H9 (cell line): ENCODE data around the gene OPN1MW. TPM values are rescaled to one million over a fixed set of nuclear protein-coding genes. Genes with fewer than 3 reads are reported as not detected.

Experiments used
- DNase-seq: peaks from one replicate; pipeline ENCODE4 v3.0.0-alpha.2; 2017
- H2AFZ ChIP-seq: one replicate; pipeline ENCODE4 v1.6.1; 2013; ENCODE audit warnings: mild to moderate bottlenecking, low read length, control low read depth, moderate library complexity
- H2AK5ac ChIP-seq: 2 replicates; pipeline ENCODE4 v1.6.1; 2013; ENCODE audit warnings: low read length, control low read depth, mixed read lengths; ENCODE audit not compliant: insufficient read length
- H2BK120ac ChIP-seq: one replicate; pipeline ENCODE4 v1.6.1; 2013; ENCODE audit warnings: low read depth, mild to moderate bottlenecking, low read length, control low read depth, inconsistent platforms; ENCODE audit not compliant: poor library complexity, severe bottlenecking
- H2BK12ac ChIP-seq: 2 replicates; pipeline ENCODE4 v1.6.1; 2013; ENCODE audit warnings: low read length, control low read depth, mixed read lengths, low read depth; ENCODE audit not compliant: insufficient read length
- H2BK15ac ChIP-seq: 2 replicates; pipeline ENCODE4 v1.6.1; 2013; ENCODE audit warnings: low read depth, low read length, control low read depth
- H2BK20ac ChIP-seq: one replicate; pipeline ENCODE4 v1.6.1; 2013; ENCODE audit warnings: low read depth, mild to moderate bottlenecking, low read length, control low read depth, inconsistent platforms; ENCODE audit not compliant: poor library complexity, severe bottlenecking
- H2BK5ac ChIP-seq: 2 replicates; pipeline ENCODE4 v1.6.1; 2013; ENCODE audit warnings: low read length, control low read depth, mixed read lengths; ENCODE audit not compliant: insufficient read length
- H3K14ac ChIP-seq: 2 replicates; pipeline ENCODE4 v1.6.1; 2013; ENCODE audit warnings: low read length, control low read depth; ENCODE audit not compliant: insufficient read depth
- H3K18ac ChIP-seq: 2 replicates; pipeline ENCODE4 v1.6.1; 2013; ENCODE audit warnings: low read depth, mild to moderate bottlenecking, mixed read lengths, low read length, control low read depth; ENCODE audit not compliant: insufficient read length
- H3K23ac ChIP-seq: 2 replicates; pipeline ENCODE4 v1.6.1; 2013; ENCODE audit warnings: low read length, control low read depth, mixed read lengths, low read depth; ENCODE audit not compliant: insufficient read length
- H3K23me2 ChIP-seq: 2 replicates; pipeline ENCODE4 v1.6.1; 2013; ENCODE audit warnings: low read depth, mild to moderate bottlenecking, mixed read lengths, low read length, control low read depth; ENCODE audit not compliant: insufficient read length, poor library complexity, severe bottlenecking
- H3K27ac ChIP-seq: 2 replicates; pipeline ENCODE4 v1.5.1; 2013; ENCODE audit warnings: low read length, control low read depth, mixed read lengths, low read depth; ENCODE audit not compliant: insufficient read length
- H3K27me3 ChIP-seq: 2 replicates; pipeline ENCODE4 v1.6.1; 2013; ENCODE audit warnings: low read length, control low read depth, inconsistent platforms; ENCODE audit not compliant: insufficient read depth
- H3K4ac ChIP-seq: 2 replicates; pipeline ENCODE4 v1.6.1; 2013; ENCODE audit warnings: low read depth, mild to moderate bottlenecking, control low read depth, inconsistent platforms, low read length, moderate library complexity
- H3K4me1 ChIP-seq: 2 replicates; pipeline ENCODE4 v1.6.1; 2013; ENCODE audit warnings: low read length, control low read depth, inconsistent platforms; ENCODE audit not compliant: insufficient read depth
- H3K4me2 ChIP-seq: 2 replicates; pipeline ENCODE4 v1.6.1; 2013; ENCODE audit warnings: low read length, control low read depth, mixed read lengths; ENCODE audit not compliant: insufficient read length, insufficient read depth
- H3K56ac ChIP-seq: 2 replicates; pipeline ENCODE4 v1.6.1; 2013; ENCODE audit warnings: low read depth, mild to moderate bottlenecking, mixed read lengths, low read length, control low read depth; ENCODE audit not compliant: insufficient read length
- H3K79me1 ChIP-seq: 2 replicates; pipeline ENCODE4 v1.6.1; 2013; ENCODE audit warnings: low read depth, mild to moderate bottlenecking, moderate library complexity, low read length, control low read depth, inconsistent platforms; ENCODE audit not compliant: insufficient read depth, poor library complexity, severe bottlenecking
- H3K79me2 ChIP-seq: 2 replicates; pipeline ENCODE4 v1.6.1; 2013; ENCODE audit warnings: low read length, control low read depth, inconsistent platforms; ENCODE audit not compliant: insufficient read depth
- H3K9ac ChIP-seq: 2 replicates; pipeline ENCODE4 v1.6.1; 2013; ENCODE audit warnings: low read length, control low read depth, mixed read lengths; ENCODE audit not compliant: insufficient read length; ENCODE audit errors: extremely low read depth
- H3K9me3 ChIP-seq: one replicate; pipeline ENCODE4 v1.6.1; 2013; ENCODE audit warnings: low read depth, low read length, inconsistent platforms; ENCODE audit not compliant: control insufficient read depth
- H3T11ph ChIP-seq: one replicate; pipeline ENCODE4 v1.6.1; 2013; ENCODE audit warnings: mild to moderate bottlenecking, low read length, control low read depth, inconsistent platforms
- H4K20me1 ChIP-seq: one replicate; pipeline ENCODE4 v1.6.1; 2013; ENCODE audit not compliant: control insufficient read depth, insufficient read length, insufficient read depth
- H4K5ac ChIP-seq: 2 replicates; pipeline ENCODE4 v1.6.1; 2013; ENCODE audit warnings: low read depth, mild to moderate bottlenecking, mixed read lengths, low read length, control low read depth; ENCODE audit not compliant: insufficient read length
- H4K8ac ChIP-seq: replicated peaks from 2 replicates; pipeline ENCODE4 v1.6.1; 2013; ENCODE audit warnings: low read length, control low read depth, mixed read lengths, low read depth; ENCODE audit not compliant: insufficient read length
- H4K91ac ChIP-seq: 2 replicates; pipeline ENCODE4 v1.6.1; 2013; ENCODE audit warnings: low read depth, mild to moderate bottlenecking, moderate library complexity, mixed read lengths, low read length, control low read depth; ENCODE audit not compliant: insufficient read length
- H3K27ac Mint-ChIP-seq, 3 experiments: 2 replicates in 2 of 3; 3 replicates in 1 of 3; pipeline ENCODE4 v1.8.0; 2020 to 2021; ENCODE audit warnings: mixed read lengths in 3 of 3, mild to moderate bottlenecking in 1 of 3, moderate library complexity in 1 of 3
- H3K27me3 Mint-ChIP-seq: 2 replicates; pipeline ENCODE4 v1.8.0; 2021; ENCODE audit warnings: low read depth, mild to moderate bottlenecking, moderate library complexity, mixed read lengths
- H3K36me3 Mint-ChIP-seq, 3 experiments: 2 replicates in 2 of 3; 3 replicates in 1 of 3; pipeline ENCODE4 v1.8.0; 2020 to 2021; ENCODE audit warnings: low read depth in 3 of 3, mixed read lengths in 3 of 3; ENCODE audit not compliant: insufficient read depth in 1 of 3
- H3K4me1 Mint-ChIP-seq, 2 experiments: 2 replicates each; pipeline ENCODE4 v1.8.0; 2020; ENCODE audit warnings: mixed read lengths in 2 of 2
- H3K4me3 Mint-ChIP-seq, 2 experiments: 2 replicates in 1 of 2; 3 replicates in 1 of 2; pipeline ENCODE4 v1.8.0; 2020 to 2021; ENCODE audit warnings: mild to moderate bottlenecking in 2 of 2, mixed read lengths in 2 of 2, moderate library complexity in 1 of 2
- H3K9me3 Mint-ChIP-seq, 2 experiments: 2 replicates in 1 of 2; 3 replicates in 1 of 2; pipeline ENCODE4 v1.8.0; 2020; ENCODE audit warnings: mild to moderate bottlenecking in 2 of 2, mixed read lengths in 2 of 2, moderate library complexity in 1 of 2
- CTCF ChIP-seq: fragments of 200-600 bp; sonication (generic); conservative IDR thresholded peaks from 3 replicates; pipeline ENCODE4 v1.8.0; 2021; ENCODE audit warnings: antibody characterized with exemption, mild to moderate bottlenecking
- WGBS: extraction: QIAGEN DNeasy Blood & Tissue Kit; methylation state at CpG from one replicate; pipeline ENCODE4 v1.1.7; 2013; ENCODE audit warnings: missing lambda C conversion rate, low lambda C conversion rate, mixed read lengths; ENCODE audit not compliant: insufficient read length; ENCODE audit errors: extremely low coverage; 5-methylcytosine and 5-hydroxymethylcytosine counted together
- total RNA-seq: library from RNA; stranded (reverse); gene quantifications from 2 replicates; pipeline ENCODE4 v1.2.1, GENCODE V29; 2021

OPN1MW gene
- total RNA-seq, 1 experiment from 2014 or later: not detected

GRCh38 chrX:154135458-154136229 lies 46.8 kb upstream of the OPN1MW start:
- Histone ChIP-seq H2AK5ac (no peak overlapping the region), H3K4me2 (no peak overlapping the region), H4K5ac (no peak overlapping the region), H2AFZ (no peak overlapping the region), H3K79me2 (no peaks in the 10 kb centered on the region), H3K4ac (no peak overlapping the region), H3K79me1 (no peaks in the 10 kb centered on the region), H3K9ac (no peak overlapping the region), H3K56ac (no peak overlapping the region), H2BK20ac (no peak overlapping the region), H3T11ph (no peak overlapping the region), H2BK12ac (no peak overlapping the region), H4K8ac (no peak overlapping the region), H4K20me1 (no peaks in the 10 kb centered on the region), H3K23ac (no peak overlapping the region), H3K23me2 (no peaks in the 10 kb centered on the region), H2BK15ac (no peak overlapping the region; the same call in 1 of the 2 replicates), H3K4me1 (no peaks in the 10 kb centered on the region), H4K91ac (no peak overlapping the region), H3K18ac (no peak overlapping the region), H3K9me3 (peaks cover 40% of the 10 kb centered on the region), H3K27me3 (no peaks in the 10 kb centered on the region), H3K27ac (no peak overlapping the region), H3K14ac (no peak overlapping the region), H2BK5ac (no peak overlapping the region), H2BK120ac (no peak overlapping the region)
- no CpG with 5 or more reads among the region's 7 CpGs for WGBS
- H3K27me3 Mint-ChIP-seq: peaks cover 38% of the 10 kb centered on the region
- peaks cover 75 to 82% of the 10 kb centered on the region in 2 experiments for H3K9me3 Mint-ChIP-seq
- H3K36me3 Mint-ChIP-seq: peaks cover 0 to 12% (median 3%) of the 10 kb centered on the region in 3 experiments; a peak in 5 of 7 replicates
- H3K4me3 Mint-ChIP-seq: no peak overlapping the region
- TF ChIP-seq CTCF: no peak
- peaks cover 0 to 3% of the 10 kb centered on the region in 2 experiments; a peak in 1 of 4 replicates for H3K4me1 Mint-ChIP-seq
- no peak overlapping the region for H3K27ac Mint-ChIP-seq
- no peak for DNase-seq
